ENCODE data around the gene ELP5. TPM values are rescaled to one million over a fixed set of nuclear protein-coding genes. Genes with fewer than 3 reads are reported as not detected.
A peak's percentile ranks its signal among the peaks of the same experiment; 100 is the strongest.

The ELP5 gene
- total and polyA plus RNA-seq, 8 donors, result 8.4 to 45.2 (median 19.5) TPM; not detected in 1

DNA sequence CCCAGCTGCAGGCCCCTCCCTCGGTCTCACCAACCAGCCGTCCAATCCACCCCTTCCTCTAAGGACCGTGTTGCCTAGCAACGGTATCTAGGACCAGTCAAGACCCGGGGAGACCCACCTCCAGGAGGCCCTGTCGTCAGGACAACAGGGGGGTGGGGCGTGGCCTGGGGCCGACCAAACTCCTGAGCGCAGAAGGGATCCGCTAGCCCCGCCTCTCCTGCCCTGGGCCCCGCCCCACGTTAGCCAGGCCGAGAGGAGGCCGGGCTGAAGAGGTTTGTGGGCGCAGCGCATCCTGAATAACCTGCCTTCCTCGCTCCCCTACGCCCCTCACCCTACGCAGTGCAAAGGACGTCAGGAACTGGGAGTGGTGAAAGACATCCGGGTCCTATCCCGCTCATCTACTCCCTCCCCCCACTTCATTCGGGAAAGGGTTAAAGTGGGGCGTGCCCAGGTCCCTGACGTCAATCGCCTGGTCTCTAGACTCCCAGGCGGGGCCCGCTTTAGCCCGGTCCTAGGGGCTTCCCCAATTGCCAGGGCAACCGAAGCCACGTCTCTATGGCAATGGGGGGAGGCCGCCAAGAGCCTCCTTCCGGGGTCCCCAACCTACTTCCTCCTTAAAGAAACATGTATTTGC, 47.1 kb upstream of the ELP5 start:
- H3K27me3 ChIP-seq, result peaks cover 0 to 18% (median 0%) of the 10 kb centered on the region in 3 donors
- intact Hi-C loops (cut with DNase I; ENCODE audit: low total_unique reads), result no loop called here
- peak; percentile 80 to 96 for DNase-seq
- H3K36me3 ChIP-seq, result peaks cover 7 to 39% (median 30%) of the 10 kb centered on the region in 4 donors
- H3K27ac ChIP-seq, result peak overlapping the region; percentile 40 to 83 (median 67)
- TF ChIP-seq POLR2AphosphoS5 (IDR thresholded peaks at IDR 0.05) (peak in 1 of 3 donors; percentile 51), EP300 (IDR thresholded peaks at IDR 0.05) (peak; percentile 35), POLR2A (IDR thresholded peaks at IDR 0.05) (no peak)
- TF ChIP-seq, protein P1, sequence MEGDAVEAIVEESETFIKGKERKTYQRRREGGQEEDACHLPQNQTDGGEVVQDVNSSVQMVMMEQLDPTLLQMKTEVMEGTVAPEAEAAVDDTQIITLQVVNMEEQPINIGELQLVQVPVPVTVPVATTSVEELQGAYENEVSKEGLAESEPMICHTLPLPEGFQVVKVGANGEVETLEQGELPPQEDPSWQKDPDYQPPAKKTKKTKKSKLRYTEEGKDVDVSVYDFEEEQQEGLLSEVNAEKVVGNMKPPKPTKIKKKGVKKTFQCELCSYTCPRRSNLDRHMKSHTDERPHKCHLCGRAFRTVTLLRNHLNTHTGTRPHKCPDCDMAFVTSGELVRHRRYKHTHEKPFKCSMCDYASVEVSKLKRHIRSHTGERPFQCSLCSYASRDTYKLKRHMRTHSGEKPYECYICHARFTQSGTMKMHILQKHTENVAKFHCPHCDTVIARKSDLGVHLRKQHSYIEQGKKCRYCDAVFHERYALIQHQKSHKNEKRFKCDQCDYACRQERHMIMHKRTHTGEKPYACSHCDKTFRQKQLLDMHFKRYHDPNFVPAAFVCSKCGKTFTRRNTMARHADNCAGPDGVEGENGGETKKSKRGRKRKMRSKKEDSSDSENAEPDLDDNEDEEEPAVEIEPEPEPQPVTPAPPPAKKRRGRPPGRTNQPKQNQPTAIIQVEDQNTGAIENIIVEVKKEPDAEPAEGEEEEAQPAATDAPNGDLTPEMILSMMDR (IDR thresholded peaks at IDR 0.05), result no peak
- peak overlapping the region; percentile 43 to 58 (median 52) for H3K4me3 ChIP-seq
- H3K9me3 ChIP-seq, result no peaks in the 10 kb centered on the region
- peaks cover 11 to 33% (median 16%) of the 10 kb centered on the region in 4 donors for H3K4me1 ChIP-seq
- WGBS, 5 donors, result 0 to 1% (median 0%) methylated on average over 33 to 34 of the region's 34 CpGs

DNA sequence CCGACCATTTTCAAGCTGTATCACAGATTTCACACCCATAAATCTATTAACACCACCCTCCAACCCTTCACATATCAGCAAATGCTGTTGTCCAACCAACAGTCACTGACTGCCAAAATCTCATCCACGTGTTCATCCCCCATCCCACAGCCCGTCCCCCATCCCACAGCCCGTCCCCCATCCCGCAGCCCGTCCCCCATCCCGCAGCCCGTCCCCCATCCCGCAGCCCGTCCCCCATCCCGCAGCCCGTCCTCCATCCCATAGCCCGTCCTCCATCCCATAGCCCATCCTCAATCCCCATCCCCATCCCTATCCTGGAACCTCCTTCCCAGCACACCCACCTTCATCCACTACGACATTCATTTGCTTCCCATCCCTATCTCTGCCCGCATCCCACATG, 46.5 kb upstream of the ELP5 start:
- H3K4me3 ChIP-seq, result peak overlapping the region; percentile 43 to 58 (median 52)
- H3K27ac ChIP-seq, result peak overlapping the region; percentile 40 to 83 (median 67)
- WGBS, 5 donors, result 33 to 57% (median 47%) methylated on average over 8 to 15 of the region's 15 CpGs

GRCh38 chr17:7207120-7208001, 44.7 kb upstream of the ELP5 start:
- Histone ChIP-seq H3K4me1 (peaks cover 11 to 44% (median 23%) of the 10 kb centered on the region in 4 donors), H3K4me3 (no peak overlapping the region), H3K9me3 (no peaks in the 10 kb centered on the region), H3K27ac (peak overlapping the region in 1 of 5 donors; percentile 51), H3K36me3 (peaks cover 7 to 16% (median 16%) of the 10 kb centered on the region in 4 donors), H3K27me3 (peaks cover 0 to 38% (median 0%) of the 10 kb centered on the region in 3 donors)
- TF ChIP-seq EP300 (IDR thresholded peaks at IDR 0.05) (no peak), POLR2AphosphoS5 (IDR thresholded peaks at IDR 0.05) (no peak), POLR2A (IDR thresholded peaks at IDR 0.05) (no peak)
- TF ChIP-seq, protein P1 (IDR thresholded peaks at IDR 0.05), result no peak
- WGBS, 5 donors, result 76 to 85% (median 80%) methylated on average over 24 of the region's 24 CpGs
- intact Hi-C loops (cut with DNase I; ENCODE audit: low total_unique reads), result no loop called here
- DNase-seq, result peak in 1 of 2 donors; percentile 72

More for the DNA sequence above, 46.5 kb upstream of the ELP5 start:
- DNase-seq, result no peak
- Histone ChIP-seq H3K4me1 (peaks cover 11 to 33% (median 16%) of the 10 kb centered on the region in 4 donors), H3K36me3 (peaks cover 7 to 33% (median 30%) of the 10 kb centered on the region in 4 donors), H3K9me3 (no peaks in the 10 kb centered on the region), H3K27me3 (peaks cover 0 to 20% (median 0%) of the 10 kb centered on the region in 3 donors)
- intact Hi-C loops (cut with DNase I; ENCODE audit: low total_unique reads), result no loop called here
- TF ChIP-seq, protein P1 (IDR thresholded peaks at IDR 0.05), result no peak
- TF ChIP-seq EP300 (IDR thresholded peaks at IDR 0.05) (no peak), POLR2AphosphoS5 (IDR thresholded peaks at IDR 0.05) (no peak), POLR2A (IDR thresholded peaks at IDR 0.05) (no peak)

GRCh38 chr17:7208027-7208571, 43.9 kb upstream of the ELP5 start:
- 49 to 62% (median 51%) methylated on average over 10 to 21 of the region's 21 CpGs for WGBS, 5 donors
- no peak for DNase-seq
- TF ChIP-seq, protein P1 (IDR thresholded peaks at IDR 0.05), result no peak
- no peak for TF ChIP-seq EP300 (IDR thresholded peaks at IDR 0.05)
- no peak for TF ChIP-seq POLR2A (IDR thresholded peaks at IDR 0.05)
- TF ChIP-seq POLR2AphosphoS5 (IDR thresholded peaks at IDR 0.05), result no peak
- intact Hi-C loops (cut with DNase I; ENCODE audit: low total_unique reads), result no loop called here
- no peak overlapping the region for H3K27ac ChIP-seq
- peaks cover 11 to 44% (median 24%) of the 10 kb centered on the region in 4 donors for H3K4me1 ChIP-seq
- peaks cover under 1 to 9% (median 8%) of the 10 kb centered on the region in 4 donors for H3K36me3 ChIP-seq
- H3K9me3 ChIP-seq, result no peaks in the 10 kb centered on the region
- H3K4me3 ChIP-seq, result no peak overlapping the region
- peaks cover 0 to 39% (median 0%) of the 10 kb centered on the region in 3 donors for H3K27me3 ChIP-seq
